Esophagus squamous epithelium (tissue), 4 donors: ENCODE results near the gene TNKS1BP1.

Source experiments
- POLR2A ChIP-seq, 4 donors: fragments of 450-650 bp; IDR thresholded peaks; one replicate each; pipeline ENCODE4 v1.6.1; 2017; ENCODE audit warnings: antibody characterized with exemption in 4 of 4, mild to moderate bottlenecking in 4 of 4, moderate library complexity in 3 of 4
- TF ChIP-seq, protein P1 (sequence below), 6 experiments: fragments of 450-650 bp in 4 of 6; fragments of 200-600 bp in 2 of 6; sonication (generic) in 2 of 6; IDR thresholded peaks; one replicate each; pipeline ENCODE4 v1.5.1; 2016 to 2019; ENCODE audit warnings: antibody characterized with exemption in 6 of 6, mild to moderate bottlenecking in 4 of 6, moderate library complexity in 4 of 6

DNA sequence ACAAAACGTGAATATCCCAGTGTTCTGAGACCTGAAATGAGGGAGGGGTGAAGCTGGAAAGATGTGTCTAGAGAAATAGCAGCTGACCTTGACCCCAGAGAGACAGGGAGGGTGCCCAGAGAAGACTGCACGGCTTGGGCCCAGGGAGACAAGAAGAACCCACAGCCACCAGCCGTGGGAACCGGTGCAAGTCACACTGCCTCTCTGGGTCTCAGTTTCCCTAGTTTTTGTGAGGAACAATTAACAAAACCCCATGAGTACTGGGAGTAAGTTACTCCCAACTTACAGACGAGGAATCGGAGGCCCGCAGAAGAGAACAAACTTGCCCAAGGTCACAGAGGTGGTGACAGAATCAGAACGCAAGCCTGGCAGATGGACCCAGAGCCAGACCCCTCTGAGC, 19.2 kb downstream of the TNKS1BP1 start:
- TF ChIP-seq, protein P1, sequence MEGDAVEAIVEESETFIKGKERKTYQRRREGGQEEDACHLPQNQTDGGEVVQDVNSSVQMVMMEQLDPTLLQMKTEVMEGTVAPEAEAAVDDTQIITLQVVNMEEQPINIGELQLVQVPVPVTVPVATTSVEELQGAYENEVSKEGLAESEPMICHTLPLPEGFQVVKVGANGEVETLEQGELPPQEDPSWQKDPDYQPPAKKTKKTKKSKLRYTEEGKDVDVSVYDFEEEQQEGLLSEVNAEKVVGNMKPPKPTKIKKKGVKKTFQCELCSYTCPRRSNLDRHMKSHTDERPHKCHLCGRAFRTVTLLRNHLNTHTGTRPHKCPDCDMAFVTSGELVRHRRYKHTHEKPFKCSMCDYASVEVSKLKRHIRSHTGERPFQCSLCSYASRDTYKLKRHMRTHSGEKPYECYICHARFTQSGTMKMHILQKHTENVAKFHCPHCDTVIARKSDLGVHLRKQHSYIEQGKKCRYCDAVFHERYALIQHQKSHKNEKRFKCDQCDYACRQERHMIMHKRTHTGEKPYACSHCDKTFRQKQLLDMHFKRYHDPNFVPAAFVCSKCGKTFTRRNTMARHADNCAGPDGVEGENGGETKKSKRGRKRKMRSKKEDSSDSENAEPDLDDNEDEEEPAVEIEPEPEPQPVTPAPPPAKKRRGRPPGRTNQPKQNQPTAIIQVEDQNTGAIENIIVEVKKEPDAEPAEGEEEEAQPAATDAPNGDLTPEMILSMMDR (IDR thresholded peaks at IDR 0.05): no peak
- TF ChIP-seq POLR2A (IDR thresholded peaks at IDR 0.05): no peak
